GM10266 (cell line): ENCODE data around the gene ATP12A.

Source experiments
- DNase-seq: peaks from one replicate; pipeline ENCODE4 v3.0.0; 2012; ENCODE audit errors: extremely low spot score
- TF ChIP-seq, protein P1 (sequence below): IDR thresholded peaks from 2 replicates; pipeline ENCODE4 v1.5.1; 2012; ENCODE audit warnings: mild to moderate bottlenecking, low read depth; ENCODE audit not compliant: control insufficient read depth, insufficient read depth; ENCODE audit errors: missing control alignments

The ATP12A gene

DNA sequence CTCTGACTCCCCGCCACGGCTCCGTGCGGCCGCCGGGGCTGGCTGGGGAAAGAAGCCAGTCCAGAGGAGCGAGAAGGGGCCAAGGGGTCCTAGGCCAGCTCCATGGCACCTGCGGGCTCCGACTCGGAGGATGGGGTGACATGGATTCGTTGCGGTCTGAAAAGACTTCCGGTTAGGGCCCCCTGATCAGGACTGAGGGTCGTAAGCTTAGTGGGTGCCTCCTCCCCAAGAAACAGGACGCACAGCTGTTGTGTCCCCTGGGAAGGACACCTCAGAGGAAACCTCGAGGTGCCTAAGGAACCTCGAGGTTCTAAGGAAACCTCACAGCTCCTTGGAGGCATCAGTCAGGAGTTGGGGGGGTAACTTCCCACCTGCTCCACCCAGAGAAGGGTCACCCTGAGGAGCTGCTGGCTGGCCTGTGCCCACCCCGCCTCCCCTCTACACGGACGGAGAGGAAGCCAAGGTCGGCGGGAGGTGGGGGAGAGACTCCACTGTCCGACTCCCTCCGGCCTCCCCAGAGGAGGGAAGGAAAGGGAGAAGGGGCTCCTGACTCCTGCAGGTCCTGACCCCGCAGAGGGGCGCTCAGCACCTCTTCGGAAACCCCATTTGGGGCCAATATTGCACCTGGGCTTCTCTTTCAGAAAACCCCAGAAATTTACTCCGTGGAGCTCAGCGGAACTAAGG lies 855 bp downstream of the ATP12A start:
- no peak for DNase-seq
- TF ChIP-seq, protein P1, sequence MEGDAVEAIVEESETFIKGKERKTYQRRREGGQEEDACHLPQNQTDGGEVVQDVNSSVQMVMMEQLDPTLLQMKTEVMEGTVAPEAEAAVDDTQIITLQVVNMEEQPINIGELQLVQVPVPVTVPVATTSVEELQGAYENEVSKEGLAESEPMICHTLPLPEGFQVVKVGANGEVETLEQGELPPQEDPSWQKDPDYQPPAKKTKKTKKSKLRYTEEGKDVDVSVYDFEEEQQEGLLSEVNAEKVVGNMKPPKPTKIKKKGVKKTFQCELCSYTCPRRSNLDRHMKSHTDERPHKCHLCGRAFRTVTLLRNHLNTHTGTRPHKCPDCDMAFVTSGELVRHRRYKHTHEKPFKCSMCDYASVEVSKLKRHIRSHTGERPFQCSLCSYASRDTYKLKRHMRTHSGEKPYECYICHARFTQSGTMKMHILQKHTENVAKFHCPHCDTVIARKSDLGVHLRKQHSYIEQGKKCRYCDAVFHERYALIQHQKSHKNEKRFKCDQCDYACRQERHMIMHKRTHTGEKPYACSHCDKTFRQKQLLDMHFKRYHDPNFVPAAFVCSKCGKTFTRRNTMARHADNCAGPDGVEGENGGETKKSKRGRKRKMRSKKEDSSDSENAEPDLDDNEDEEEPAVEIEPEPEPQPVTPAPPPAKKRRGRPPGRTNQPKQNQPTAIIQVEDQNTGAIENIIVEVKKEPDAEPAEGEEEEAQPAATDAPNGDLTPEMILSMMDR: no peak

DNA sequence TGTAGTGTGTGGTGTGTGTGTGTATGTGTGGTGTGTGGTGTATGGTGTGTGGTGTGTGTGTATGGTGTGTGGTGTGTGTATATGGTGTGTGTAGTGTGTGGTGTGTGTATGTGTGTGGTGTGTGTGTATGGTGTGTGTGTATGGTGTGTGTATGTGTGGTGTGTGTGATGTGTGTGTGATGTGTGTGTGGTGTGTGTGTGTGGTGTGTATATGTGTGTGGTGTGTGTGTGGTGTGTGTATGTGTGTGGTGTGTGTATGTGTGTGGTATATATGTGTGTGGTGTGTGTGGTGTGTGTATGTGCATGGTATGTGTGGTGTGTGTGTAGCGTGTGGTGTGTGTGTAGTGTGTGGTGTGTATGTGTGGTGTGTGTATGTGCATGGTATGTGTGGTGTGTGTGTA lies 1.7 kb downstream of the ATP12A start:
- TF ChIP-seq, protein P1: no peak

DNA sequence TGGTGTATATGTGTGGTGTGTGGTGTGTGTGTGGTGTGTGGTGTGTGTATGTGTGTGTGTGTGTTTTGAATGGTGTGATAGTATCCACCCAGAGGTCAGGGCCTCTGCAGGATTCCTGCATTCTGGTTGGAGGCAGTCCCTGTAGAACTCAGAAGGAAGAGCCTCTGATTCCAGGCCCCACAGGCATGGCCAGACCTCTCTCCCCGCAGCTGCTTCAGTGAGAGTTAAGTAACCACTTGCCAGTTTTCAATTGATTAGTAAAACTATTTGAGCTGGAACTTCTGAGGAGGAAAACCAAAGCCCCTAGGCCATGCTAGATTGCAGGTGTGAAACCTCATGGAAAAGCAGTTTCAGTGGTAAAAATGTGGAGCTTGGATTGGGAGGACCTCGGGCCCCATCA lies 2.1 kb downstream of the ATP12A start:
- no peak for DNase-seq
- TF ChIP-seq, protein P1: no peak

More for the DNA sequence above, 1.7 kb downstream of the ATP12A start:
- DNase-seq: no peak

DNA sequence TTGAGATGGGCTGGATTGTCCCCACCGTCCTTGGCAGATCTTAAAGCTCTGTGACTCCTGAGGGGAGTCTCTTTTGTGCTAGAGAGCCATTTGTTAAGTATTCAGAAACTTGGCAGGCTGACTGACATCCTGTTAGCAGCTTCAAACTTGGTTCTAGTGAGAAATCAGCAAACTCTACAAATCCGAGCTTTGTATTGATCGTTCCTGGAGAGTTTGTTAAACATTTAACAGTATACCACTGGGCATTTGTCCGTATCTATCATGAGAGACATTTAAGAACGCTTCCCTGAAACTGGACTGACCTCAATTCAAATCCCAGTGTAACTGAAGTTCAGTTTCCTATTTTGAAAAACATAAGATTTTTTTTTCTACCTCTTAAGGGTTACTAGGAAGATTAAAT lies 3.1 kb downstream of the ATP12A start:
- DNase-seq: peak; percentile 36
- TF ChIP-seq, protein P1: no peak

DNA sequence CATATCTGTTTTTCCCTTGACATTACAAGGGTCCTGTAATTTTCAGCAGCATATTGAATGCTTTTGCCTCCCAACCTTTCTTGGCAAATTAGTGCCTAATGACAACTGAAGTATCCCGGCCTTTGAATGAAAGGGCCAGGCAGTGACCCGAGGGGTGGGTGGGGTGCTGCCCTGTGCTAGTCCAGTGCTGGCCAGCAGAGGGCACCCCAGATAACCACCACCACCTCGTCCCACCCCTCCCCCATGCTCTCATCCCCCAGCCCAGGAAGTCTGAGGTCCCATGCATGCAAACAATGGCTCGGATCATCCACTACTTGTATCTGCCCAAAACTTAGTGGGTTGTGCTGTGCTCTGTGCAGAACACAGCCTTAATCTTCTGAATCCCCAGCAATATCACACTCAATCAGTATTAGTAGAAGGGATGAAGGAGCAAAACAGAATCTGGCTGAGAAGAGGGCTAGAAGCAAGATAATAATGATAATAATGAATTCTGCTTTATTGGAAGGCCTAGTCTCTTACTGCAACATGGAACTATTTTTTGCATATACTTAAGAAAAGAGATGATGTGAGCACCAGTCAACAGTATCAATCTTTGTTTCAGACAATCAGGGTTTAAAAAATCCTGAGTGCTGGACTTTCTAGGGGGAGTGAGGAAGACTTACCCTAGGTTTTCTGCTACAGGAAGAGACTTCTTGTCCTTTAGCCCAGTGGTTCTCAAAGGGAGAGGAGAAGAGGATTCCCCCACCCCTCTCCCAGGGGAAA lies 3.8 kb downstream of the ATP12A start:
- TF ChIP-seq, protein P1: peak; percentile 62

DNA sequence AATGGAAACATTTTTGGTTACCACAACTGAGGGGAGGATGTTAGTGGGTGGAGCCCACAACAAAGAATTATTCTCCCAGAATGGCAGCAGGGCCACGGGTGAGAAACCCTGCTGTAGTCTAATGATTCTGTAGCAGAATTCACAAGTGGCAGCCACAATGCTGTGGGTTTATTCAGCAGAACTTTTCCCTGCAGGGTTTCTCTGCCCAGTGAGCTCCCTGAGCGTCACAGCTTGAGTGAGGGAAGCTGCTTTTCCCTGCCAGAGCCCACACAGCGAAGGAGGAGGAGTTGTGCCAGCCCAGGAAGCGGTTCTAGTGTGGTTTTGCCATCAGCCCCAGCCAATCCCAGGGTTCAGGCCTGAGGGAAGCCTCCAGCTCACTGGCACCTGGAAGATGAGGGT lies 4.4 kb downstream of the ATP12A start:
- TF ChIP-seq, protein P1: no peak
- no peak for DNase-seq

More for the DNA sequence above, 3.8 kb downstream of the ATP12A start:
- DNase-seq: peak; percentile 87

DNA sequence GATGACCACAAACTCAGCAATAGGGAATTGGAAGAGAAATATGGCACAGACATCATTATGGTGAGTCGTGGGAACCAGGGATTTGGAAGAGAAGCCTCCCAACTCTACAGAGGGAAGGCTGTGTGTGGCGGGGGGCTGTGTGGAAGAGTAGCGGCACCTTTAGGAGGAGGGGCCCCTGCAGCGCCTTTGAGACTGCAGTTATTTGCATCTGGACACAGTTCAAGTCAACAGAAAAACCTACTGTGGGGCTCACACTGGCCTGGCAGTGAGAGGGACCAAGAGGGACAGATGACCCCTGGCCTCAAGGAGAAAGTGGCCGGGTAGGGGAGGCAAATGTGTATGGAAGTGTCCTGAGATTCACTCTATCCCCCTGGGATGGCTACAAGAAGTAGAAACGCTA lies 5.1 kb downstream of the ATP12A start:
- TF ChIP-seq, protein P1: no peak
- DNase-seq: no peak
